ENCODE measurements around the gene FOXP1.
A peak's percentile ranks its signal among the peaks of the same experiment; 100 is the strongest.

DNA sequence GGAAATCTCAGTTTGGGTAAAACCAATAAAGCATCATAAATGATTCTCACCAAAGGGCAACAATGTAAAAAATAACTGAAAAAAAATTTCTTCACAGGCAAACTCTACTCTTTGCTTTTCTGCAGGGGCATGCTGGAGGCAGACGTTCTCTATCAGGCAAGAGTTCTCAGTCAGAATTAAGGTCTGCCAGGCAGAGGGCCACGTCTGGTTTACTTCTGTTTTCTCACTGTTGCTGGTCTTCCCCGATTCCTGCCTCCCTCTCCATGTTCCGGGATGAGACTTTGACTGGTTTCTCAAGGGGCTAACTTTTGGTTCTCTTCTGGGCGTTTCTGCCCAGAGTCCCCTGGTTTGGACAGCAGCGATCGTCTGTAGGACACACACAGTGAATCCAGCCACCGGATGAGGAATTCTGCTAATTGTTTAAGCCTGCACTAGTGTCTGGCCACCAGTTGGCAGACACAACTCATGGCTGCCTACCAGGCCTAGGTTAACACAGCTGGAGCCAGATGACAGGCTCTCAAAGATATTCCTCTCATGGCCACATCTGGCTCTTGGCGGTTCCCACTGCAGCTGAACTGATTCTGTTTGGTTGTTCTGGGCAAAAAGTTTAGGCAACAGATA lies 273.1 kb downstream of the FOXP1 start:
- TF ChIP-seq, protein P1, sequence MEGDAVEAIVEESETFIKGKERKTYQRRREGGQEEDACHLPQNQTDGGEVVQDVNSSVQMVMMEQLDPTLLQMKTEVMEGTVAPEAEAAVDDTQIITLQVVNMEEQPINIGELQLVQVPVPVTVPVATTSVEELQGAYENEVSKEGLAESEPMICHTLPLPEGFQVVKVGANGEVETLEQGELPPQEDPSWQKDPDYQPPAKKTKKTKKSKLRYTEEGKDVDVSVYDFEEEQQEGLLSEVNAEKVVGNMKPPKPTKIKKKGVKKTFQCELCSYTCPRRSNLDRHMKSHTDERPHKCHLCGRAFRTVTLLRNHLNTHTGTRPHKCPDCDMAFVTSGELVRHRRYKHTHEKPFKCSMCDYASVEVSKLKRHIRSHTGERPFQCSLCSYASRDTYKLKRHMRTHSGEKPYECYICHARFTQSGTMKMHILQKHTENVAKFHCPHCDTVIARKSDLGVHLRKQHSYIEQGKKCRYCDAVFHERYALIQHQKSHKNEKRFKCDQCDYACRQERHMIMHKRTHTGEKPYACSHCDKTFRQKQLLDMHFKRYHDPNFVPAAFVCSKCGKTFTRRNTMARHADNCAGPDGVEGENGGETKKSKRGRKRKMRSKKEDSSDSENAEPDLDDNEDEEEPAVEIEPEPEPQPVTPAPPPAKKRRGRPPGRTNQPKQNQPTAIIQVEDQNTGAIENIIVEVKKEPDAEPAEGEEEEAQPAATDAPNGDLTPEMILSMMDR (IDR thresholded peaks at IDR 0.05): peak in 3 of 4 experiments; percentile 16 to 32 (median 28)
- no peak for TF ChIP-seq POLR2AphosphoS5 (IDR thresholded peaks at IDR 0.05)
